H1 (cell line): ENCODE measurements around the gene SCART1.

Source experiments
- CEBPB ChIP-seq: IDR thresholded peaks from 2 replicates; pipeline ENCODE4 v1.6.1; 2012; ENCODE audit warnings: low read depth, low read length
- CREB1 ChIP-seq: IDR thresholded peaks from 2 replicates; pipeline ENCODE4 v1.6.1; 2012; ENCODE audit warnings: inconsistent platforms
- EGR1 ChIP-seq: IDR thresholded peaks from 2 replicates; pipeline ENCODE4 v1.6.1; 2011; ENCODE audit warnings: low read depth, low read length, borderline replicate concordance
- JUND ChIP-seq: IDR thresholded peaks from 2 replicates; pipeline ENCODE4 v1.6.1; 2011; ENCODE audit warnings: mild to moderate bottlenecking, improper control_type of control experiment, low read length
- POLR2A ChIP-seq, 2 experiments: IDR thresholded peaks; 1 replicate in 1 of 2; 2 replicates in 1 of 2; pipeline ENCODE4 v1.6.1; 2011; ENCODE audit warnings: low read depth in 2 of 2, low read length in 2 of 2, mild to moderate bottlenecking in 2 of 2; ENCODE audit errors: control extremely low read depth in 1 of 2
- RFX5 ChIP-seq: IDR thresholded peaks from 2 replicates; pipeline ENCODE4 v1.6.1; 2011; ENCODE audit warnings: low read depth, low read length, improper control_type of control experiment, borderline replicate concordance
- YY1 ChIP-seq: IDR thresholded peaks from 2 replicates; pipeline ENCODE4 v1.6.1; 2011; ENCODE audit warnings: low read depth, mild to moderate bottlenecking, low read length

GRCh38 chr10:133422223-133422806, 31.4 kb upstream of the SCART1 start:
- TF ChIP-seq CEBPB (no peak), RFX5 (no peak), POLR2A (IDR thresholded peaks at IDR 0.05; ENCODE audit: control extremely low read depth in 1 of 2, low read depth in 2 of 2, low read length in 2 of 2) (no peak), CREB1 (no peak), JUND (no peak), YY1 (no peak), EGR1 (no peak)
